Activated CD8-positive, alpha-beta memory T cell treated with anti-CD3 and anti-CD28 coated beads for 48 hours (primary cell): Measurements from ENCODE around the gene ACTN2.

Source experiments
- DNase-seq, 3 experiments: peaks; one replicate each; pipeline ENCODE4 v3.0.0-alpha.2; 2020; ENCODE audit warnings: low read depth in 2 of 3, low spot score in 2 of 3

The ACTN2 gene

DNA sequence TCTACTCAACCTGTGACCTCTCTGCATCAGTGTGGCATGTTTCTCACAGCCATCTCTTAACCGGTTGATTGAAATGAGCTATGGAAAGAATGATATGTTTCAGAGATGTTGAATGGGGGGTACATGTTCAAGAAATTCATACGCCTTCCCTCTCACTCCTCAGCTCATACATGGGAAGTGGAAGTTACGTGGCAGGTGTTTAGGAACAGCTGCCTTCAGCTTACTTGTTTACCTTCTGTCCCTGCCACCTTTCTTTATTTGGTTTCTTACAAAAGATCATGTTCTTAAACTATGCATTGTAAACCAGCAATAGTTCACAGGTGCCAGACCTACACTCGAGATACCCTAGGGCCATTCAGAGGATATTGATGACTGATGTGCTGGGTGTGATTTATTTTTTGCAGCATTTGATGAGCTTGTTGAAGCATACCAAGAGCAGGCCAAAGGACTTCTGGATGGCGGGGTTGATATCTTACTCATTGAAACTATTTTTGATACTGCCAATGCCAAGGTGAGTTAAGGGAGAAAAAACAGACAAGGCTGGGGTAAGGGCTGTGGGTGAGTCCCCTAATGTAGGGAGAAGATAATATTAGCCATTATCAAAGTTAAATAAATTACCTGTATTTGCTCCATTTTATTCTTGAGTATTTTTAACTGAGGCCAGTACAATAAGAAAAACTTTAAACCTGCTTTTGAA, 126.2 kb downstream of the ACTN2 start:
- no peak for DNase-seq
